ENCODE measurements around the gene ZNF524. TPM values are rescaled to one million over a fixed set of nuclear protein-coding genes. Genes with fewer than 3 reads are reported as not detected.

ZNF524 gene
- total RNA-seq, 1 experiment from 2014 or later, result 5.5 TPM

GRCh38 chr19:55615543-55616394 lies 15.7 kb downstream of the ZNF524 start:
- Mint-ChIP-seq H3K27ac (no peak overlapping the region), H3K36me3 (peaks cover 19% of the 10 kb centered on the region), H3K4me3 (no peak overlapping the region), H3K4me1 (0 out of 2 replicates have a peak, but pooled peaks cover 3% of the 10 kb centered on the region), H3K9me3 (0 out of 2 replicates have a peak, but pooled peaks cover 3% of the 10 kb centered on the region), H3K27me3 (ENCODE audit: low read depth) (peaks cover 3% of the 10 kb centered on the region; the same call in 1 of the 2 replicates)
- POLR2A ChIA-PET, result no interaction called here
- ATAC-seq (no peak), DNase-seq (ENCODE audit: low spot score) (no peak)
- TF ChIP-seq ERG (CRISPR knock-in tag; IDR thresholded peaks at IDR 0.05) (no peak), RELA (CRISPR knock-in tag; IDR thresholded peaks at IDR 0.05; ENCODE audit: borderline replicate concordance) (no peak), ZNF263 (CRISPR knock-in tag; IDR thresholded peaks at IDR 0.05; ENCODE audit: low read depth) (no peak), GABPB1 (CRISPR knock-in tag; IDR thresholded peaks at IDR 0.05) (no peak), OVOL2 (CRISPR knock-in tag; IDR thresholded peaks at IDR 0.05; ENCODE audit: borderline replicate concordance) (no peak), CTCF (IDR thresholded peaks at IDR 0.05) (no peak), TCF7 (CRISPR knock-in tag; IDR thresholded peaks at IDR 0.05; ENCODE audit: low read depth) (no peak), CDX4 (CRISPR knock-in tag; IDR thresholded peaks at IDR 0.05; ENCODE audit: borderline replicate concordance) (no peak), TEAD4 (CRISPR knock-in tag; IDR thresholded peaks at IDR 0.05) (no peak), ARID4B (CRISPR knock-in tag; IDR thresholded peaks at IDR 0.05; ENCODE audit: borderline replicate concordance) (no peak)
- CTCF ChIA-PET, result interaction anchor here (2.3 kb wide), 1 partner anchor 9 kb away, joined by 5 read pairs; no protein-coding TSS in a partner anchor

- H3K4me3 Mint-ChIP-seq, result no peak overlapping the region
- H3K4me1 Mint-ChIP-seq, result 0 out of 2 replicates have a peak, but pooled peaks cover 3% of the 10 kb centered on the region
- TF ChIP-seq E2F1 (CRISPR knock-in tag; IDR thresholded peaks at IDR 0.05), result no peak
- no peak for TF ChIP-seq NR3C1 (CRISPR knock-in tag; conservative IDR thresholded peaks at IDR 0.05; ENCODE audit: low read depth)
- no peak for TF ChIP-seq ATF2 (CRISPR knock-in tag; IDR thresholded peaks at IDR 0.05; ENCODE audit: borderline replicate concordance, low read depth)
- no peak for TF ChIP-seq SMAD4 (CRISPR knock-in tag; IDR thresholded peaks at IDR 0.05)
- ChIA-PET POLR2A (no interaction called here), CTCF (interaction anchor here (2.3 kb wide), 1 partner anchor 10 kb away, joined by 5 read pairs; no protein-coding TSS in a partner anchor)
- peaks cover 3% of the 10 kb centered on the region; the same call in 1 of the 2 replicates for H3K27me3 Mint-ChIP-seq (ENCODE audit: low read depth)
- 0 out of 2 replicates have a peak, but pooled peaks cover 3% of the 10 kb centered on the region for H3K9me3 Mint-ChIP-seq
- DNase-seq (ENCODE audit: low spot score) (no peak), ATAC-seq (no peak)
- H3K27ac Mint-ChIP-seq, result 0 out of 2 replicates have a peak overlapping the region, but pooled peaks have one; percentile 53
- H3K36me3 Mint-ChIP-seq, result peaks cover 19% of the 10 kb centered on the region
Measured at GRCh38 chr19:55616395-55616875, 16.3 kb downstream of the ZNF524 start.

Measured in WTC11 (cell line).